ENCODE results near the gene CRYBG3. TPM values are rescaled to one million over a fixed set of nuclear protein-coding genes. Genes with fewer than 3 reads are reported as not detected.

The CRYBG3 gene
- polyA plus RNA-seq, 1 donor (not counting 4 experiments of a cell fraction or from before 2014, with no cell fraction given), result 6.9 TPM

GRCh38 chr3:97956051-97956450 lies 134.2 kb downstream of the CRYBG3 start:
- Histone ChIP-seq H3K4me1 (ENCODE audit: control insufficient read depth, extremely low read depth, insufficient read depth, low read length) (no peaks in the 10 kb centered on the region), H2AFZ (ENCODE audit: control insufficient read depth, low read length) (no peak overlapping the region), H3K4me2 (ENCODE audit: control insufficient read depth, extremely low read depth, insufficient read depth, low read depth, low read length) (no peak overlapping the region), H3K27me3 (ENCODE audit: control insufficient read depth, extremely low read depth, insufficient read depth, low read length) (no peaks in the 10 kb centered on the region), H3K9me1 (ENCODE audit: control insufficient read depth, extremely low read depth, insufficient read depth, low read length) (no peaks in the 10 kb centered on the region), H3K4me3 (ENCODE audit: control insufficient read depth in 2 of 3, extremely low read depth in 1 of 3, insufficient read depth in 2 of 3, low read depth in 1 of 3, low read length in 3 of 3) (no peak overlapping the region), H3K9me3 (ENCODE audit: control insufficient read depth, low read depth, low read length) (no peaks in the 10 kb centered on the region), H3K79me2 (ENCODE audit: control insufficient read depth, insufficient read depth, low read length) (peaks cover 5% of the 10 kb centered on the region), H3K9ac (ENCODE audit: control insufficient read depth, extremely low read depth, insufficient read depth, low read length) (no peak overlapping the region), H3K27ac (ENCODE audit: control insufficient read depth, insufficient read depth, low read length) (no peak overlapping the region), H3K36me3 (ENCODE audit: control insufficient read depth in 2 of 2, extremely low read depth in 1 of 2, insufficient read depth in 2 of 2, low read length in 2 of 2) (peaks cover 12 to 26% of the 10 kb centered on the region in 2 experiments), H4K20me1 (ENCODE audit: control insufficient read depth, extremely low read depth, insufficient read depth, low read length) (no peaks in the 10 kb centered on the region)
- no peak for TF ChIP-seq EZH2 (IDR thresholded peaks at IDR 0.05; ENCODE audit: low read length)
- TF ChIP-seq CTCF (optimal IDR thresholded peaks at IDR 0.05 in 1 of 3, IDR thresholded peaks at IDR 0.05 in 1 of 3, conservative IDR thresholded peaks at IDR 0.05 in 1 of 3; ENCODE audit: extremely low read depth in 1 of 3, insufficient read depth in 2 of 3, low read length in 3 of 3), result no peak
- dilution Hi-C loops (cut with MboI; ENCODE audit: extremely low pct_ligation_motif_present, low sequenced_read_pairs), result no loop called here
- DNase-seq (ENCODE audit: low read depth, low spot score) (no peak), FAIRE-seq (no peak)

GRCh38 chr3:97957617-97958311 lies 136.0 kb downstream of the CRYBG3 start:
- FAIRE-seq (no peak), DNase-seq (ENCODE audit: low read depth, low spot score) (no peak)
- no peak overlapping the region for H3K9ac ChIP-seq (ENCODE audit: control insufficient read depth, extremely low read depth, insufficient read depth, low read length)
- dilution Hi-C loops (cut with MboI; ENCODE audit: extremely low pct_ligation_motif_present, low sequenced_read_pairs), result no loop called here
- no peak overlapping the region for H3K4me3 ChIP-seq (ENCODE audit: control insufficient read depth in 2 of 3, extremely low read depth in 1 of 3, insufficient read depth in 2 of 3, low read depth in 1 of 3, low read length in 3 of 3)
- H3K9me3 ChIP-seq (ENCODE audit: control insufficient read depth, low read depth, low read length), result no peaks in the 10 kb centered on the region
- H3K4me1 ChIP-seq (ENCODE audit: control insufficient read depth, extremely low read depth, insufficient read depth, low read length), result no peaks in the 10 kb centered on the region
- H3K36me3 ChIP-seq (ENCODE audit: control insufficient read depth in 2 of 2, extremely low read depth in 1 of 2, insufficient read depth in 2 of 2, low read length in 2 of 2), result peaks cover 8 to 22% of the 10 kb centered on the region in 2 experiments
- H4K20me1 ChIP-seq (ENCODE audit: control insufficient read depth, extremely low read depth, insufficient read depth, low read length), result peaks cover 4% of the 10 kb centered on the region
- H3K9me1 ChIP-seq (ENCODE audit: control insufficient read depth, extremely low read depth, insufficient read depth, low read length), result no peaks in the 10 kb centered on the region
- H3K27me3 ChIP-seq (ENCODE audit: control insufficient read depth, extremely low read depth, insufficient read depth, low read length), result no peaks in the 10 kb centered on the region
- H3K27ac ChIP-seq (ENCODE audit: control insufficient read depth, insufficient read depth, low read length), result no peak overlapping the region
- no peak for TF ChIP-seq EZH2 (IDR thresholded peaks at IDR 0.05; ENCODE audit: low read length)
- TF ChIP-seq CTCF (optimal IDR thresholded peaks at IDR 0.05 in 1 of 3, IDR thresholded peaks at IDR 0.05 in 1 of 3, conservative IDR thresholded peaks at IDR 0.05 in 1 of 3; ENCODE audit: extremely low read depth in 1 of 3, insufficient read depth in 2 of 3, low read length in 3 of 3), result no peak
- H2AFZ ChIP-seq (ENCODE audit: control insufficient read depth, low read length), result no peak overlapping the region
- no peak overlapping the region for H3K4me2 ChIP-seq (ENCODE audit: control insufficient read depth, extremely low read depth, insufficient read depth, low read depth, low read length)
- peaks cover 19% of the 10 kb centered on the region for H3K79me2 ChIP-seq (ENCODE audit: control insufficient read depth, insufficient read depth, low read length)
